GM12878 (cell line): ENCODE results near the gene GRIN3A. TPM values are rescaled to one million over a fixed set of nuclear protein-coding genes. Genes with fewer than 3 reads are reported as not detected.

Experiments
- ATAC-seq: fragments of 200-7000 bp; cut with Tn5 transposase; 3 replicates; pipeline ENCODE4 v1.9.1; 2020; ENCODE audit warnings: mild to moderate bottlenecking, moderate library complexity
- BruUV-seq: library from RNA; stranded (reverse); fragments of 400-500 nt; replicated peaks from 2 replicates; lab custom pipeline; 2021; lab: Mats Ljungman, UMichigan
- CTCF ChIA-PET: fragments of 300-600 bp; sonication (Branson Sonifier 250); formaldehyde crosslinking; extraction: SDS; loops from one replicate; lab custom pipeline; 2021; ENCODE audit warnings: inconsistent platforms; lab: Yijun Ruan, JAX
- POLR2A ChIA-PET: fragments of 350-600 bp; formaldehyde crosslinking; extraction: SDS; loops from one replicate; lab custom pipeline; 2021; ENCODE audit warnings: inconsistent platforms; lab: Charles Lee
- RAD21 ChIA-PET: fragments of 300-600 bp; sonication (Branson Sonifier 250); formaldehyde crosslinking; loops from one replicate; lab custom pipeline; 2023; ENCODE audit warnings: antibody characterized with exemption; ENCODE audit not compliant: unreplicated experiment; lab: Charles Lee
- SMC1A ChIA-PET: fragments of 300-600 bp; sonication (Branson Sonifier 250); formaldehyde crosslinking; loops from one replicate; lab custom pipeline; 2023; ENCODE audit not compliant: unreplicated experiment, uncharacterized antibody; lab: Charles Lee
- DNase-seq: peaks from one replicate; pipeline ENCODE4 v3.0.0-alpha.2; 2011; ENCODE audit warnings: low read depth, low spot score
- FAIRE-seq: peaks from 3 replicates; lab custom pipeline; 2011; peaks lifted over from hg19 to GRCh38; lab: Jason Lieb, UNC
- H2AFZ ChIP-seq: 2 replicates; pipeline ENCODE4 v1.6.0; 2011; ENCODE audit warnings: low read depth, low read length, control low read depth; ENCODE audit not compliant: control insufficient read depth
- H3K27ac ChIP-seq: 2 replicates; pipeline ENCODE4 v1.5.1; 2011; ENCODE audit warnings: control low read depth; ENCODE audit not compliant: control insufficient read depth, insufficient read depth
- H3K27me3 ChIP-seq, 2 experiments: replicated peaks in 1 of 2; 2 replicates each; pipeline versions ENCODE4 v1.6.0 to v1.6.1; 2011; ENCODE audit warnings: low read length in 1 of 2; ENCODE audit not compliant: control insufficient read depth in 2 of 2, insufficient read depth in 2 of 2
- H3K36me3 ChIP-seq, 2 experiments: 2 replicates each; pipeline ENCODE4 v1.5.1; 2011; ENCODE audit warnings: low read length in 1 of 2; ENCODE audit not compliant: control insufficient read depth in 2 of 2, insufficient read depth in 2 of 2
- H3K4me1 ChIP-seq: 2 replicates; pipeline ENCODE4 v1.6.1; 2011; ENCODE audit warnings: mild to moderate bottlenecking, low read length, moderate library complexity, mixed read lengths; ENCODE audit not compliant: control insufficient read depth, insufficient read depth
- H3K4me2 ChIP-seq: 2 replicates; pipeline ENCODE4 v1.6.0; 2011; ENCODE audit warnings: control low read depth; ENCODE audit not compliant: control insufficient read depth, insufficient read depth
- H3K4me3 ChIP-seq: fragments of 200-600 bp; sonication (generic); 2 replicates; pipeline ENCODE4 v1.5.1; 2016
- H3K79me2 ChIP-seq: 2 replicates; pipeline ENCODE4 v1.6.0; 2011; ENCODE audit warnings: low read length; ENCODE audit not compliant: control insufficient read depth, insufficient read depth
- H3K9ac ChIP-seq: 2 replicates; pipeline ENCODE4 v1.8.0; 2011; ENCODE audit warnings: low read length, control low read depth, mixed read lengths; ENCODE audit not compliant: control insufficient read depth, insufficient read depth
- H3K9me3 ChIP-seq: replicated peaks from 3 replicates; pipeline ENCODE4 v1.5.1; 2011; ENCODE audit warnings: mild to moderate bottlenecking, low read length; ENCODE audit not compliant: control insufficient read depth, insufficient read depth
- H4K20me1 ChIP-seq: 2 replicates; pipeline ENCODE4 v1.6.0; 2011; ENCODE audit not compliant: control insufficient read depth, insufficient read depth
- BACH1 ChIP-seq: fragments of 450-650 bp; IDR thresholded peaks from 2 replicates; pipeline ENCODE4 v1.6.1; 2017; ENCODE audit warnings: mild to moderate bottlenecking, borderline replicate concordance
- BHLHE40 ChIP-seq, 2 experiments: fragments of 450-650 bp in 1 of 2; IDR thresholded peaks; 2 replicates each; pipeline ENCODE4 v1.6.1; 2011 to 2017; ENCODE audit warnings: low read depth in 2 of 2, borderline replicate concordance in 1 of 2, improper control_type of control experiment in 1 of 2, low read length in 1 of 2, mild to moderate bottlenecking in 1 of 2
- BRCA1 ChIP-seq: IDR thresholded peaks from 2 replicates; pipeline ENCODE4 v1.6.1; 2011; ENCODE audit warnings: low read depth, low read length, improper control_type of control experiment
- CHD1 ChIP-seq: IDR thresholded peaks from 2 replicates; pipeline ENCODE4 v1.6.1; 2012; ENCODE audit warnings: low read depth, low read length, improper control_type of control experiment
- E2F8 ChIP-seq: fragments of 450-650 bp; IDR thresholded peaks from 2 replicates; pipeline ENCODE4 v1.6.1; 2018; ENCODE audit warnings: mild to moderate bottlenecking, low read depth, moderate library complexity; ENCODE audit not compliant: partially characterized antibody
- ESRRA ChIP-seq: IDR thresholded peaks from 2 replicates; pipeline ENCODE4 v1.6.1; 2012; ENCODE audit warnings: mild to moderate bottlenecking, low read length, improper control_type of control experiment
- HDAC2 ChIP-seq: fragments of 200-600 bp; sonication (generic); IDR thresholded peaks from 2 replicates; pipeline ENCODE4 v1.6.1; 2017
- MLLT1 ChIP-seq: fragments of 450-650 bp; IDR thresholded peaks from 2 replicates; pipeline ENCODE4 v1.6.1; 2016; ENCODE audit warnings: mild to moderate bottlenecking
- NR2F1 ChIP-seq: fragments of 450-650 bp; conservative IDR thresholded peaks from 2 replicates; pipeline ENCODE4 v1.6.1; 2017; ENCODE audit warnings: mild to moderate bottlenecking
- RELA ChIP-seq: fragments of 450-650 bp; IDR thresholded peaks from 2 replicates; pipeline ENCODE4 v1.8.0; 2014; ENCODE audit warnings: borderline replicate concordance; ENCODE audit not compliant: partially characterized antibody
- RUNX3 ChIP-seq: IDR thresholded peaks from 2 replicates; pipeline ENCODE4 v1.6.1; 2012; ENCODE audit warnings: low read length, inconsistent platforms
- SP1 ChIP-seq: IDR thresholded peaks from one replicate; pipeline ENCODE4 v1.6.1; 2011; ENCODE audit warnings: low read depth, low read length
- TARDBP ChIP-seq: IDR thresholded peaks from 2 replicates; pipeline ENCODE4 v1.6.1; 2016; ENCODE audit warnings: borderline replicate concordance
- TBL1XR1 ChIP-seq: IDR thresholded peaks from 2 replicates; pipeline ENCODE4 v1.6.1; 2012; ENCODE audit warnings: low read depth, low read length, improper control_type of control experiment
- USF2 ChIP-seq: IDR thresholded peaks from 2 replicates; pipeline ENCODE4 v1.6.1; 2011; ENCODE audit warnings: low read depth, low read length, improper control_type of control experiment, borderline replicate concordance
- ZBTB11 ChIP-seq: fragments of 450-650 bp; formaldehyde crosslinking; IDR thresholded peaks from 2 replicates; pipeline ENCODE4 v1.5.0; 2022; ENCODE audit warnings: mild to moderate bottlenecking, missing genetic modification characterization
- WGBS: methylation state at CpG from one replicate; pipeline ENCODE4 v1.1.6; 2016; ENCODE audit warnings: low lambda C conversion rate; ENCODE audit not compliant: insufficient replicate concordance, insufficient coverage; ENCODE audit errors: missing lambda C conversion rate; 5-methylcytosine and 5-hydroxymethylcytosine counted together
- in situ Hi-C: fragments of 300-500 bp; cut with MboI; formaldehyde crosslinking; loops from 9 replicates; pipeline ENCODE4 v1.14.3; 2018; ENCODE audit warnings: mixed read lengths
- intact Hi-C: fragments of 100-400 bp; cut with micrococcal nuclease; formaldehyde crosslinking; loops from one replicate; pipeline ENCODE4 v1.14.2; 2022; ENCODE audit not compliant: unreplicated experiment
- polyA plus RNA-seq, 11 experiments: library from polyadenylated mRNA; depleted of rRNA in 4 of 11; unstranded in 6 of 11; stranded (reverse) in 5 of 11; fragments of >200 nt; fragmentation: Nextera tagmentation in 4 of 11; fragmentation: Illumina TruSeq in 1 of 11; extraction: Ambion mirVana in 4 of 11; extraction: Trizol in 1 of 11; gene quantifications; 1 replicate in 1 of 11; 2 replicates in 10 of 11; pipeline versions ENCODE4 v1.2.1 to v1.2.3, GENCODE V29; 2011 to 2016; ENCODE audit warnings: inconsistent platforms in 2 of 11, missing spikeins in 2 of 11, low read depth in 1 of 11
- total RNA-seq, 4 experiments: library from RNA; depleted of rRNA in 3 of 4; stranded (reverse); fragments of >200 nt in 3 of 4; fragmentation: Illumina TruSeq in 1 of 4; extraction: Trizol in 1 of 4; gene quantifications; 2 replicates each; pipeline versions ENCODE4 v1.2.1 to v1.2.3, GENCODE V29; 2013 to 2021
- TF ChIP-seq, protein P1 (sequence below): IDR thresholded peaks from 2 replicates; pipeline ENCODE4 v1.6.1; 2011; ENCODE audit warnings: low read depth, mild to moderate bottlenecking, low read length, moderate library complexity, borderline replicate concordance; ENCODE audit errors: extremely low read depth

GRIN3A gene
- total and polyA plus RNA-seq, 10 of the 15 experiments (the other 5 are each of a cell fraction or from before 2014, with no cell fraction given) = 0.03 to 0.05 (median 0.04) TPM; not detected in 7

DNA sequence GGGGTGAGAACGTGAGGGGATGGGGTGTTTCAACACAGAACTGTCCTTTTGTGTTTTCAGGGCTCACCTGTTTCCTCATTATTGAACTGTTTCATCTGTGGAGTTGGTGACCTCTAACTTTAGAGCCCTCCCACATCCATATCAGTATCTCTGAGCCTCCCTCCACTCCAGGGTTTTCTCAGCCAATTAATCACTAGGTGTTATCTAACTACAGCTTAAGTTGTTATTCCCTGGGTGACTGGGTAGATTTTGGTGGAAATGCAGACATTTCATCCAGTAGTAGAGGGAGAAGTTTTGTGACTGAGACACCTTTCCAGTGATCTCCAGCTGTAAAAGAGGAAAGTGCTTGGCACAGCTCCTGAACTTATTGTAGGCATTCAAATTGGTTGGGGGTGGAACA is 167.3 kb downstream of the GRIN3A start:
- ChIA-PET SMC1A (interaction anchor here (1.0 kb wide), 1 partner anchor 36 kb away, joined by 3 read pairs; no protein-coding TSS in a partner anchor), CTCF (interaction anchor here (1.0 kb wide), 1 partner anchor 112 kb away, joined by 3 read pairs; no protein-coding TSS in a partner anchor), POLR2A (no interaction called here), RAD21 (no interaction called here)
- Histone ChIP-seq H2AFZ (no peak overlapping the region), H3K4me1 (no peaks in the 10 kb centered on the region), H3K27me3 (no peaks in the 10 kb centered on the region), H3K4me2 (no peak overlapping the region), H3K79me2 (no peaks in the 10 kb centered on the region), H3K9ac (no peak overlapping the region), H3K36me3 (no peaks in the 10 kb centered on the region), H3K4me3 (no peak overlapping the region), H3K27ac (no peak overlapping the region), H3K9me3 (no peaks in the 10 kb centered on the region), H4K20me1 (no peaks in the 10 kb centered on the region)
- ATAC-seq = no peak
- no TSS peak for BruUV-seq
- intact Hi-C loops = no loop called here
- FAIRE-seq = no peak
- DNase-seq = no peak
- in situ Hi-C loops = no loop called here
- WGBS = 33% methylated on average over 1 of the region's 1 CpG
- TF ChIP-seq, protein P1, sequence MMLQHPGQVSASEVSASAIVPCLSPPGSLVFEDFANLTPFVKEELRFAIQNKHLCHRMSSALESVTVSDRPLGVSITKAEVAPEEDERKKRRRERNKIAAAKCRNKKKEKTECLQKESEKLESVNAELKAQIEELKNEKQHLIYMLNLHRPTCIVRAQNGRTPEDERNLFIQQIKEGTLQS = no peak
- TF ChIP-seq BHLHE40 (IDR thresholded peaks at IDR 0.05; ENCODE audit: borderline replicate concordance in 1 of 2, low read depth in 2 of 2, low read length in 1 of 2) (no peak), TBL1XR1 (no peak), BRCA1 (no peak), ESRRA (no peak), NR2F1 (no peak), ZBTB11 (no peak), HDAC2 (no peak), MLLT1 (no peak), CHD1 (no peak), SP1 (no peak), RELA (no peak), USF2 (no peak), BACH1 (no peak), RUNX3 (no peak), E2F8 (no peak), TARDBP (no peak)
